HFF-Myc (cell line): Measurements from ENCODE around the gene H2AZ2.

Experiments used
- DNase-seq: peaks from one replicate; pipeline ENCODE4 v3.0.0-alpha.2; 2011; ENCODE audit warnings: low read depth; ENCODE audit errors: extremely low read depth
- H3K4me3 ChIP-seq: replicated peaks from 2 replicates; pipeline ENCODE4 v1.5.1; 2011; ENCODE audit warnings: low read depth, mild to moderate bottlenecking, control low read depth, low read length
- CTCF ChIP-seq: IDR thresholded peaks from 2 replicates; pipeline ENCODE4 v1.5.1; 2012; ENCODE audit warnings: mild to moderate bottlenecking, low read depth, low read length, control low read depth; ENCODE audit errors: missing control alignments

H2AZ2 gene

GRCh38 chr7:44889086-44889781, 41.3 kb upstream of the H2AZ2 start:
- TF ChIP-seq CTCF: no peak
- no peak for DNase-seq
- H3K4me3 ChIP-seq: no peak overlapping the region

GRCh38 chr7:44887293-44887692, 39.4 kb upstream of the H2AZ2 start:
- H3K4me3 ChIP-seq: no peak overlapping the region
- no peak for DNase-seq
- TF ChIP-seq CTCF: no peak

GRCh38 chr7:44885394-44886317, 37.8 kb upstream of the H2AZ2 start, which contains the start of gene PURB:
Gene PURB, minus strand, starts transcription at chr7:44885530. Its CDS starts 182 bp downstream, at chr7:44885348.
- DNase-seq: peak; percentile 93
- no peak for TF ChIP-seq CTCF
- H3K4me3 ChIP-seq: peak within 1 kb of the TSS; percentile 76

GRCh38 chr7:44884621-44885393, 36.9 kb upstream of the H2AZ2 start:
- peak overlapping the region; percentile 76 for H3K4me3 ChIP-seq
- no peak for DNase-seq
- TF ChIP-seq CTCF: no peak

DNA sequence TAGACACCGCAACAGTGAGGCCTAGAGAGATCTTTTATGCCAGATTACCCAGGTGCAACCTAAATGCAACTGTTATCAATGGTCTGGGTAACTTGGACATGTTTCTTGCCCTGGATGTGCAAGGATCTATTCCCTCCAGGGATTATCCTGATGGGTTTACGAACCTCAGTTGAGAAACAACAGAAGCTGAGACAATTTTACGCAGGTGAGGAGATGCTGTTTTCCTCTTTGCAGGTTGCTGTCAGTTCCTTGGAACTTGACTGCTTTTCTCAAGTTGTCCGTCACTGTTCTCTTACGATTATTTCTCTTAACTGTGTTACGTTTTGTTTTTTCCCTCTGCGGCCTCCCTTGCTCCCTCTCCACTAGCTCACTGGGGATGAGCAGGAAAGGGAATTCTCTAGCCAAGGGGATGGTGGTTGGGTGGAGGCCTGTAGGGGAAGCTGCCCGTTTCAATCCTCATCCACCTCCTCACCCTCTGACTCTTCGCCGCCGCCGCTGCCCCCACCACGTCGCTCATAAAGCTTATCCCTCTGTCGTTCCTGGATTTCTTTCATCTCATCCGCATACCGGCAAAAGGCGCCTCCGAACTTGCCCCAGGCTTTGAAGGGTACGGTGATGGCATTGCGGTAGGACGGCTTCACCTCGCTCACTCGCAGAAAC, 36.2 kb upstream of the H2AZ2 start:
- peak overlapping the region; percentile 76 for H3K4me3 ChIP-seq
- no peak for TF ChIP-seq CTCF
- no peak for DNase-seq

- H3K4me3 ChIP-seq: peak overlapping the region; percentile 76
- no peak for TF ChIP-seq CTCF
- DNase-seq: no peak
Measured at GRCh38 chr7:44882899-44883298, 35.0 kb upstream of the H2AZ2 start.
